AML-193 (cell line): ENCODE measurements around the gene TEN1.

ENCODE experiments used
- DNase-seq, 2 experiments: peaks; one replicate each; lab custom pipeline; 2025; lab: John Stamatoyannopoulos, UW

Gene TEN1

DNA sequence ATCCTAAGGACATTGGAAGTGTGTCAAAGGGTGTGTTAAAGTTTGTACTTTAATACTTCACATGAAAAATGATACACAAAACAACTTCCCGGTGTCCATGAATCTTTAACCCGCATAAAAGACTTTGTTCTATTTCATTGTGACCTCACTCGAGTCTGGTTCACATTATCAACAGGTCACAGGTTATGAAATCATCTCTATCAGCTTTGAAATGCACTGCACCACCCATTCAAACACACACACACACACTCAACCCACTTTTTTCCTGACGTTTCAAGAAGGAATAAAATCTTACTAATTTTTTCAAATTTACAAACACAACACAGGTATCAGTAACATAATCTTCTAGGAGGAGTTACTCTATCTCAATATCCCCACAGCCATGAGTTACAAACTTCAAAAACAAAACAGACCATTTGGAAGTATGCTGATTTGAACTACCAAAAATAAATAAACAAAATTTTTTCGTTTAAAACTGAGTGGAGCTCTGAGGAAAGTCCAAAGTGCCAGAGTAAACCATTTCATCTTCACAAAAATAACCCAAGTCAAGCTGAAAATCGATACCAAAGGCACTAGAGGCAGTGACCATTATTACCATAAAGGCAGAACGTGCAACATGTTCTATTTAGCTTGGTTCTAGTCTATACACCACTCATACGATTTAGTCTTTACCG is 2.7 kb upstream of the TEN1 start:
- no peak for DNase-seq

DNA sequence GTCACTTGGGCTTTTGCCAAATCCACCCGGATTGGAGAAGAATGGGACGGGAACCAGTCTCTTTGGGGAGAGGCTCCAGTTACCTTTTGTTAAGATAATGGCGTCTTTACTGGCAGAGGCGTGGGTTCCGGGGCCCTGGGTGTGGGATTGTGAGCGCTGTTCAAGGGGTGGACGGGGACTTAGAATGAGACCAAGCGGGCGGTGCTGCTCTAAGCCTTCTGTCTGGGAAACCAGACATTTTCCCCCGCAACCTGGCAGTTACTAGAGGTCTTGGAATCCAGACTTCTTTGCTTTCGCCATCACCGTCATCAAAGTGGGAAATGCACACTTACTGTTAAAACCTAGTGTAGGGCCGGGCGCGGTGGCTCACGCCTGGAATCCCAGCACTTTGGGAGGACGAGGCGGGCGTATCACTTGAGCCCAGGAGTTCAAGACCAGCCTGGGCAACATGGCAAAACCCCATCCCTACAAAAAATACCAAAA is 706 bp downstream of the TEN1 start:
- DNase-seq = peak; percentile 69 to 79

GRCh38 chr17:75980188-75981018 is 1.4 kb downstream of the TEN1 start:
- DNase-seq = peak in 1 of 2 experiments; percentile 9

- no peak for DNase-seq
Observed at GRCh38 chr17:75981019-75981615, 2.1 kb downstream of the TEN1 start.

DNA sequence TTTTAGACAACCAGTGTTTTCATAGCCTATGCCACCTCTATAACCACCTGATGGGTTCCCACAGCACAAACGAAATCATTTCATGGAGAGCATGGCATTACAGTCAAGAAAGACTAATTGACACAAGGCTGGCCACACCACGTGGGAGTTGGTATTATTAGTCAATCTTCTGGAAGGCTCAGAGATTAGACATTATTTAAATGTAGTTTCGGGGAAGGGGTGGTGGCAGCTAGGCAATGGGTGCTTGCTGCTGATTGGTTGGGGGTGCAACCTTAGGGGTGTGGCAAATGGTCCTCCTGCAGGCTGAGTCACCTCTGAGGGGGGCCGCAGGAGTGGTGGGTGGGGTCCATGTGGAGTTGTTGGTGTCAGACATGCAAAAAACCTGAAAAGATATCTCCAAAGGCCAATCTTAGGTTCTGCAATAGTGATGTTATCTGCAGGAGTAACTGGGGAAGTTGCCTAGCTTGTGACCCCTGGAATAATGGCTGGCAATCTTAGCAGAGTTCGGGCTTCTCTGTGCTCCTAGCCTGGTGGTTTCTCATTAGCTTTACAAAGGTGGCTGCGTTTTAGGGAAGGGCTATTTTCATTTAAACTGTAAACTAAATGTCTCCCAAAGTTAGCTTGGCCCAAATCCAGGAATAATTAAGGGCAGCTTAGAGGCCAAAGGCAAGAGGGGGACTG is 4.6 kb downstream of the TEN1 start:
- peak; percentile 26 to 46 for DNase-seq

GRCh38 chr17:75985986-75986385 is 6.9 kb downstream of the TEN1 start:
- DNase-seq = no peak

- DNase-seq = no peak
Observed at GRCh38 chr17:75987041-75987440, 8.0 kb downstream of the TEN1 start.

- no peak for DNase-seq
Observed at GRCh38 chr17:75991396-75991795, 12.4 kb downstream of the TEN1 start.

DNA sequence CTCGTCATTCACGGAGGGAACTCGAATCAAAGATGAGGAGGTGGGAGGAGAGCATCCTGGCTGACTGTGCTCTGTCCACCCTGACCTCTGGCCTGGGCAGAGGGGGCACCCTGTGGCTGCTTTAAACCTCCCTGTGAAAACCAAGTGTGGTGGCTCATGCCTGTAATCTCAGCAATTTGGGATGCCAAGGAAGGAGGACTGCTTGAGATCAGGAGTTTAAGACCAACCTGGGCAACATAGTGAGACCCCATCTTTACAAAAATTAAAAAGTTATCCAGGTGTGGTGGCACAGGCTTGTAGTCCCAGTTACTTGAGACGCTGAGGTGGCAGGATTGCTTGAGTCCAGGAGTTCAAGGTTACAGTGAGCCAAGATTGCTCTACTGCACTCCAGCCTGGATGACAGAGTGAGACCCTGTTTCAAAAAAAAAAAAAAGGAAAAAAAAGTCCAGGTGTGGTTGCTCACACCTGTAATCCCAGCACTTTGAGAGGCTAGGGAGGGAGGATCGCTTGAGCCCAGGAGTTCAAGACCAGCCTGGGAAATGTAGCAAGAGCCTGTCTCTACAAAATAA is 15.8 kb downstream of the TEN1 start:
- no peak for DNase-seq

DNA sequence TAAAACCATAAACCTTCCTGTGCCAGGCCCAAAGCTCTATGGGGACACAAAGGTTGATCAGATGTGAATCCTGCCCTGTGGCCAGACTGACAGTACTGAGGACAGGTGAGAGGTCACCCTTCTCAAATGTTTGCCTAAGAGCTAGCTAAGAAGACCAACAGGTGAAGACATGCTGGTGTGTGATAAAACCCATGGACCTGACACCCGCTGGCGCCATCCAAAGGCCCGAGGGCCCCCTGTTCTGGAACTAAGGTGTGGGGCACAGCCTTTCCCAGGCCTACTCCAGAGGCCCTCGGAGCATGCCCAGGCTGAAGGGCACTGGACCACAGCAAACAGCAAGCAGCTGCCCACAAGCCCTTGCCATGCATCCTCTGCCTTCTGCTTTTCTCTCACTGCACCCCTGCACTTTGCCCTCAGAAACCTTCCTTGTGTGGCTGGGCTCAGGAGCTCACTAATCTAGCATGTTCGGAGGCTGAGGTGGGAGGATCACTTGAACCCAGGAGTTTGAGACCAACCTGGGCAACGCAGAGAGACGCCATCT is 16.4 kb downstream of the TEN1 start:
- DNase-seq = no peak

DNA sequence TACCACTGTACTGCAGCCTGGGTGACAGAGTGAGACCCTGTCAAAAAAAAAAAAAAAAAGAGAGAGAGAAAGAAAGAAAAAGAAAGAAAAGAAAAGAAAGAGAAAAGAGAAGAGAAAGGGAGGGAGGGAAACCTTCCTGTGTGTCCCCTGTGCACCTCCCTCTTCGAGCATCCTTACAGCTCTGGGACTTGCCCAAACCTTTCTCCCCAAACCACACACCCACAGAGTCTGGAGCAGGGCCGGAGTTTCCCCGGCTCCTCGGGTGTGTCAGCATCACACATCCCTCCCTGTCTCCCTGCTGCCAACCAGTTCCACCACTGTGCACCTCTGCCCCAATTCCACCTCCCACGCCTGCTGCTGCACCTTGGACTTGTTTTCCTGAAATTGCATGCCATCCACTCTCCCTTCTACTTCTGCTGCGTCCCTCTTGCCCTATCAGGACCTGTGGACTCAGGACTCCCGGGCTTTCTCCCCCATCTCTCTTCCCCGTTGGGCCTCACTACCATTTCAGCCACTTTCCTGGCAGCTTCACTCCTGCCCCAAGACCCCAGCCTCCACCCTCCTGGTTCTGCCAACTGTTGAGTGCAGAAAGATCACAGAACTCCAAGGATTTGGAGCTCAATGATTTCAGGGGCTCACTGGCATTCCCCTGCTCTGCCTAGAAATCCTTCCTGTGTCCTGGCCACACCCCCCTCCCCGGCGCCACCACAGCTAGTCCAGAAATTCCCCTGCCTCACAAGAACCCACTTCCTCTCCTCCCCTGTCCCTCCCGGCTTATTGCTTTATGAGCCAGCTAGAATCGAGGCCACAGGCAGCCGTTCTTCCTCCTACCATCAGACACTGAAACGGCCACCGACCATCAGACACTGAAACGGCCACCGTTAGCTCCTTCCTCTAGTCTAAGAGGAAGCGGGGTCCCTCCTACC is 17.9 kb downstream of the TEN1 start:
- DNase-seq = peak; percentile 75 to 79

GRCh38 chr17:75998327-75998795 is 19.3 kb downstream of the TEN1 start:
- DNase-seq = no peak

- peak; percentile 51 for DNase-seq
Observed at GRCh38 chr17:76000016-76000754, 21.1 kb downstream of the TEN1 start.

DNA sequence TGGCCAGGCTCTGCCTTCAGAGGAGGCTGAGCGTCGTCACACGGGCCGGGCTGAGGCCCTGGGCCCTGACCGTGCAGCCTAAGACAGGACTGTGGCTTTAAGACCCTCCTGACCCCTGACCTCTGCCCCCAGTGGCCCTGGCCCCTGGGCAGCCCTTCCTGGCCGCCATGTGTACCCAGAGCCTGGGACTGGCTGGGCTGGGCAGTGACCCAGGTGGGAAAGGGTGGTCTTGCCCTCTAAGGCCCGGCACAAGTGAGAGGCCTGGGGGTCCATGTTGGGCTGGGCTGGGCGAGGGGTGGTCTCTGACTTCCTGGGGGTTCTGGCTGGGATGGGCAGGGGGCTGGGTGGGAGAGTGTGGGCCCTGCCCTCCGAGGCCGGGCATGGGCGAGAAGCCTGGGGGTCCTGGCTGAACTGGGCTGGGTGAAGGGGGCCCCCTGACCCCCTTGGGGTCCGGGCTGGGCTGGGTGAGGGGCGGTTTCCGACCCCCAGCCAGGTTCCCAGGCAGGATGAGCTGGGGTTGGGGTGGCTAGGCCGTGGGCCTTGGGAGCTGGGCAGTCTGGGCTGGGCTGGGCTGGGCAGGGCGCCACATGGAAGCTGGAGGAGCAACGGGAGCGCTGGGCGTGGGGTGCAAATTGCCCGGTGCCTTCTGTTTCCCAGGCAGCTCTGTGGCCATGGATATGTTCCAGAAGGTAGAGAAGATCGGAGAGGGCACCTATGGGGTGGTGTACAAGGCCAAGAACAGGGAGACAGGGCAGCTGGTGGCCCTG is 21.9 kb downstream of the TEN1 start, which contains the start of gene CDK3:
CDK3 (plus strand) TSS at position 101 of the 767 bp plus-strand sequence; CDS start at position 672, 571 bp downstream.
- no peak for DNase-seq

- no peak for DNase-seq
Observed at GRCh38 chr17:76002100-76002499, 23.1 kb downstream of the TEN1 start.

GRCh38 chr17:76003915-76004314 is 24.9 kb downstream of the TEN1 start:
- DNase-seq = no peak

DNA sequence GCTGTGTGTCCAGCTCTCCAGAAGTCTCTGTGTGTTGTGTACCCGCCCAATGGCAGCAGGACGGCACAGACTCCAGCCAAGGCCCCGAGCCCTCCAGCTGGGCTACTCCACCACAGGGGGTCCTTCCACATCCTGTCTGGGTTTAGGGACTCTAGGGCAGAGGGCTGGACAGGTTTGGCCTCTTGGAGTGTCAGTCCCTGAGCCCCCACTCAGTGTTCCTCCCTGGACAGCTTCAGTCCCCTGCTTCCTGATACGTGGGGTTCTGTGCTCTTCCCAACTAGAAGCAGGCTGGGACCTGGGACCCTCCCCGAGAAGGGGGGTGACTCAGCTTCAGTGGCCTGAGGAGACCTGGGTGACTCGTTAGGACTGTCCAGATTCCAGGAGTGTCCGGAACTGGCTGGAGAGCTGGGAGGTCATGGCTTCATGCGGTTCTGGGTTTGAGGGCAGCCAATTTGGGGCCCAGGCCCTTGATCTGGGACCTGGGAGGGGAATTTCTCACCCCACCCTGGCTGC is 25.8 kb downstream of the TEN1 start:
- no peak for DNase-seq
